Activated CD4-positive, alpha-beta T cell treated with anti-CD3 and anti-CD28 coated beads, Interleukin-2, amount 50 U/mL, for 24 hours (primary cell): ENCODE measurements around the gene TMC1.
"Not testable (repeated sequence)": the region's sequence is repeated elsewhere in the genome, so short reads cannot be mapped to it uniquely, and the experiment has no call there.

Source experiments
- DNase-seq, 2 donors: peaks; one replicate each; pipeline ENCODE4 v3.0.0-alpha.2; 2020; ENCODE audit warnings: low read depth in 1 of 2, low spot score in 1 of 2

The TMC1 gene

DNA sequence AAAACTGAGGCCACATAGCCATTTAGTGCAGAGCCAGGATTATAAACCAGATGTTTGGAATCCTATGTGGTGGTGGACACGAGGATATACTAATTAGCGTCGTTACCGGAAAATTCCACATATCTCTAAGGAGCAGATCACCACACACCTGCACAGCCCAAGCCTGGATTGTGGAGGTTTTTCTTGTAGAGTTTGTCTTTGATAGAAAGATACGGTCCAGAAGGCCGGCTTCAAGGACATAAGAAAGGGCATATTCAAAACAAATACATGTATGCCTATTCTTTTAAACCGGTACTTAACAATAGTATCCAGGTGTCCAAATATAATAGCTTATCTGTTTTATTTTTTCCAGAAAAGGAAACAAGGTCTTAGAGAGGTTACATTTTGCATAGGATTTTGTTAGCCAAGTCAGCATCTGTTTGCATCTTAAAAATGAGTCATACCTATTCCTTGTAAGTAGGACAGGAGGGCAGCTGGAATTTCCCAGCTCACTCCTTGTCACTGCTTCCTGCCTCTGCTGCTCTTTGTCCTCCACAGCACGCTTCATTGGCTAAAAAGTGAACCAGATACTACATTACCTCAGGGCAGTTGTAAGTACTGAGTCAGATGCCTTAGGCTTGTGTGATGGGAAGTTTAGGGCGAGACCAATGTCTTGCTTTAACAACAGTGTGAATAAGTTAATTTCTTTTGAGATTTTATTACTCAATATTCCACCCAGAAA, 3.6 kb downstream of the TMC1 start:
- peak in 1 of 2 donors; percentile 37 for DNase-seq

DNA sequence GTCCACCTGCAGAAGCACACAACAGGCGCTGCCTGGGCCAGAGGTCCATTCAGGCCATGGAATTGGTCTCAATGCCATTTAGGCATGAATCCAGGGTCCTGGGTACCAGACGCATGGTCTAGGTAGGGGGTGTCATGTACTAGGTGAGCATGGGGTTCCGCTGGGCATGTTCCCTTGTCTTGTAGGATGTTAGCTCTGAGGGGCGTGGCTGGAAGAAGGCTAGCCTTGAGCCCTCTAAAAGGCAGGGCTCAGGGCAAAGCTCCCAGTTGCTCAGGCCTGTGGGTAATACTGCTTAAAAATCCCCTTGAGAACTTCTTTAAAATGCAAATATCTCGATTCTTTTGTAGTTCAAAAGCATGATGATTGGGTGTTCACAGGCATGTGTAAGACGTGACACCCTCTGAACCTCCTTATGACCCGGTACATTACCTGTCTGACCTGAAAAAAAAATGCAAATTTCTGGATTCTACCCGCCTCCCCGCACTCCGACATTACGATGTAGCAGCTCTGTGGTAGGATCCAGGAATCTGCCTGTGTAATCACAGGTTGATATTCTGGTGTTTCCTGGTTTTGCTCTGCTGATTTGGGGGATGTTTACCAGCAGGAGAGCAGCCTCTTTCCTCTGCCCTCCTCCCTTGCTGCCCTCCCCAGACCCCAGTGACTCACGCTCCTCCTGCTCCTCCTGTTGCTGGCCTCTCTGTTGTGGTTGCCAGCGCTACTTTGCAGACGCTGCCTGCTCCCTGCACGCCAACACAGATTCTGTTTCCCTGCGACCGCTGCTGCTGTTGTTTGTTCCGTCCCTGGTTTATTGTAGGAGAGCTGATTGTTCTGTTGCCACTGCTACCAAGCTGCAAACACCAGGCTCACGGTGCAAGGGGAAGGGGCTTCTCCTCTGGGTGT, 5.7 kb downstream of the TMC1 start:
- DNase-seq: peak; percentile 43 to 72

DNA sequence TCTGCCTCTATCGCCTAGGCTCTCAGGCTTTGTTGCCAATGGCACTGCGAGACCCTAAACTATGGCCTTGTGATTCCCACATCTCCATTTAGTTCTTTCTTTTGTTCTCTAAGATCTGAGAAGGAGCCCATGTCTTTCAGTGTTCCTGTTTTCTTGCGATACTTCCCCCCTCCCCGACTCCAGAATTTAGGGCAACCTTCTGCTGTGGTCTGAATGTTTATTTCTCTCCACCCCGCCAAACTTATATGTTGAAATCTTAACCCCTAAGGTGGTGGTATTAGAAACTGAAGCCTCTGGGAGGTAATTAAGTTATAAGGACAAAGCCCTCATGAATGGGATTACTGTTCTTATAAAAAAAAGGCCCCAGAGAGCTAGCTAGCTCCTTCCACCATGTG, 6.4 kb downstream of the TMC1 start:
- no peak for DNase-seq

DNA sequence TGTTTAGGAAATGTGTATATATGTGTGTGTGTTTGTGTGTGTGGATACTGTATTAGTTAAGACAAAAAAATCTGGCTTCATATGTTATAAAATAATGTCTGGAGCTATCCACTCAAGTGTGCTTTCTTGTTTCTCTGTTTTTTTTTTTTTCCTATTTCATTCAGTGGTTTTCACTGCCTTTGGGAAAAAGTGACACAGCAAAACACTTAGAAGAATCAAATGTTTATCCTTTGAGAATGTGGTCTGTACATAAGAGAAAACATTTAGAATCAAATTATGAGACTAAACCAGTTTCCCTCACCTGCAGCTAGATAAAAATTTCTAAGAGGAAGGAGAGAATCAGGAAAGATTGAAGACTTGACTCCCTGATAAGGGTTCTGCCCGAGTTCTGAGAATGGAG, 8.1 kb downstream of the TMC1 start:
- DNase-seq: no peak

DNA sequence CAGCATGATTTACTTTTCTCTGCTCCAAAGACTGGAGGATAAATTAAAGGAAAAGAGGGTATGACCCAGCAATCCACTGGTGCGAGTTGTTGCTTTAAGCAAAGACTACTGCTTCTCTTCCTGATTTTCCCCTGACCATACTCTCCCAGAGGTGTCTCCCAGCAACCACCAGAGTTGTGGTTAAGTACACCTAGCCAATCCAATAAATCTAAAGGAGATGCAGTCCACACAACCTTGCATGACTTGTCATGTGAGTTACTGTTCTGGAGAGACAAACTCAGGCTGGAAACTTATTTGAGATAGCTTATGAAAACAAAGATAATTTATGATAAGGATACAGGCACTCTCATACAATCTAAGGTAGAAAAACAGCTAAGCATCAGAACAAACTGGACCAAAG, 11.9 kb downstream of the TMC1 start:
- DNase-seq: no peak

DNA sequence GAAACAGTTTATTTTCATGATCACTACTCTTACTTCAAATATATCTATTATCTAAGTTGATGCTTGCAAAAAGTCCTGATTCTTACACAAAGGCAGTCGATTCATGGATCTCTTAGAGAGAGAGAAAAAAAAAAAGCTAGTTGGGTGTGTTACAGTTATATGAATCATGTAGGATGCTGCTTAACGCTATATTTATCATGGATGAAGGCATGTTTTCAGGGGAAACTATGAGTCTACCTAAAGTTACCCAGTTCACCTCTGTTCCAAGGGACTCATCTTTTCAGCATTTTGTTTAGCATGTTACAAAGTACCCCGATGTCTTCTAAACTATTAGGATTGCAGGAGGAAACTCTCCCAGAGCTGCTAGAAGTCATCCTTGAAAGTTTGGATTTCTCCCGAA, 13.5 kb downstream of the TMC1 start:
- no peak for DNase-seq

DNA sequence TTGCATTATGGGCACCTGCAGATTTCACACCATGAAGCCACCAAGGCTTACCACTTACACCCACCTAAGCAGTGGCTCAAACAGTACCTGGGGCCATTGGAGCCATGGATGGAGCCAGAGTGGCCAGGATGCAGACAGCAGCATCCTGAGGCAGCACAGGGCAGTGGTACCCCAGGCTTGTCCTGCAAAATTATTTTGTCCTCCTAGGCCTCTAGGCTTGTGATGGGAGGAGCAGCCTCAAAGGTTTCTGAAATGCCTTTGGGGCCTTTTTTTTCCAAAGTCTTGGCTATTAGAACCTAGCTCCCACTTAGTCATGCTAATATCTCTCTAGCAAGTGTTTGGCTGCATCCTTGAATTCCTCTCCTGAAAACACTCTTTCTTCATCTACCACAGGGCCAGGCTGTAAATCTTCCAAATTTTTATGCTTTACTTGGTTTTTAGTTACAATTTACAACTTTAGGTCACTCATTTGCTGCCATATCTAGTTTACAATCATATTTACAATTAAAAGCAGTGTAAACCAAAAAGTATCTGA, 15.7 kb downstream of the TMC1 start:
- DNase-seq: no peak

DNA sequence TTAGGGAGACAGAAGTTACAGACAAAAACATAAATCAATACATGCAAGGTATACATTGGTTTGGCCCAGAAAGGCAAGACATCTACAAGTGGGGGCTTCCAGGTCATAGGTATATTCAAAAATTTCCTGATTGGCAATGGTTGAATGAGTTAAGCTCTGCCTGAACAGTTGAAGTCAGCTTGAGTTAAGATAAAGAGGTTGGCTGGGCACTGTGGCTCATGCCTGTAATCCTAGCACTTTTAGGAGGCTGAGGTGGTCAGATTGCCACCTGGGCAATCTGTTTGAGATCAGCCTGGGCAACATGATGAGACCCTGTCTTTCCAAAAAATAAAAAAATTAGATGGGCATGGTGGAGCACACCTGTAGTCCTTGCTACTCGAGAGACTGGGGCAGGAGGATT, 16.3 kb downstream of the TMC1 start:
- DNase-seq: no peak

DNA sequence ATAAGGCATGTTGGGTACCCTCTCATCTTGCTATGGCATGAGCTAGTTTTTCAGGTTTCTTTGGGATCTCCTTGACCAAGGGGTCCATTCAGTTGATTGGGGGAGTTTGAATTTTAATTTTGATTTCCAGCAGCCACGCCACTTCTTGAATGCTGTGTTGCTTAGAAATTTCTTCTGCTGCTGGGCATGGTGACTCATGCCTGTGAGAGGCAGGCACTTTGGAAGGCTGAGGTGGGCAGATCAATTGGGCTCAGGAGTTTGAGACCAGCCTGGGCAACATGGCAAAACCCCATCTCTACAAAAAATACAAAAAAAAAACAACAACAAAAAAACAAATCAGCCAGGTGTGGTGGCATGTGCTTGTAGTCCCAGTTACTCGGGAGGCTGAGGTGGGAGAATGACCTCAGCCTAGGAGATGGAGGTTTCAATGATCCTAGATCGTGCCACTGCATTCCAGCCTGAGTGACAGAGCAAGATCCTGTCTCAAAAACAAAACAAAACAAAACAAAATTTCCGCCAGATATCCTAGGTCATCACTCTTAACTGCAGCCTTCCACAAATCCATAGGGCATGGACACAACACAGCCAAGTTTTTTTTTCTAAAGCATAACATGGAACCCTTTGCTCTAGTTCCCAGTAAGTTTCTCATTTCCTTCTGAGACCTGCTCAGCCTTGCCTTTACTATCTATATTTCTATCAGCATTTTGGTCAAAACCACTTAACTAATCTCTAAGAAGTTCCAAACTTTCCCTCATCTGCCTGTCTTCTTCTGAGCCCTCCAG, 17.7 kb downstream of the TMC1 start:
- DNase-seq: no peak

DNA sequence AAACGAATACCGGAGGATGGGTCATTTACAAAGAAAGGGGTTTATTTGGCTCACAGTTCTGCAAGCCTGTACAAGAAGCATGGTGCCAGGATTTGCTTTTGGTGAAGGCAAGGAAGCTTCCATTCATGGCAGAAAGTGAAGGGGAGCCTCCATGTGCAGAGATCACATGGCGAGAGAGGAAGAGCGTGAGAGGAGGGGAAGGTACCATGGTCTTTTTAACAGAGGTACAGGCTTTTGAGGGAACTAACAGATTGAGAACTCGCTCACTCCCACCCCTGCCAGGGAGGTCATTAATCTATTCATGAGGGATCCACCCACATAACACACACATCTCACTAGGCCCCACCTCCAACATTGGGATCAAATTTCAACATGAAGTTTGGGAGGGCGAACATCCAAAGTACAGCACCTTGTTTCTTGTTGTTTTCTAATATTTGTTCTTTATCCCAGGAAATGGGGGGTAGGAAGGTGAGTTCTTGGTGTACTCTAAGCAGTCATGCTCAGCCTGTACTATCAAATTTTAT, 18.5 kb downstream of the TMC1 start:
- no peak for DNase-seq

DNA sequence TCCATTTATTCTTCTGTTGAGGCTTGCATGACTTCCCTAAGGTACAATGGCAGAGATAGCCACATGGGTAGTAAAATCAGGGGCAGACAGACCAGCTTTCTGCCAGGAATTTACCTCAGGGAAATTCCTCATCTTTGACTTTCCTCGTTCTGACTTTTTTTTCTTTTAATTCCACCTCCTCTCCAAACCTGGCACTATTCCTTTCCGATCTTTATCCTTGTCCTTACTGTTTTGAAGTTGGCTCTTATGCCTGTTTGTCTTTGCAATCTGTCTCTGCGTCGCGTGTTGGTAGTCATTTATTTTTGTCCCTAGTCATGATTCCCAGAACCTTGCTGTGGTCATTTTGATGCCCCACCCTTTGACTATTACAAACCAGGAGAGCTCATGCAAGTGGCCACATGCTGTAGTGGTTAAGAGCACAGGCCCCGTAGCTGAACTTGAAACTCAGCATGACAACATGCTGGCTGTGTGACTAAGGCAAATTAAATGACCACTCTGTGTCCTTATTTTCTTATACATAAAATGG, 19.0 kb downstream of the TMC1 start:
- DNase-seq: no peak

DNA sequence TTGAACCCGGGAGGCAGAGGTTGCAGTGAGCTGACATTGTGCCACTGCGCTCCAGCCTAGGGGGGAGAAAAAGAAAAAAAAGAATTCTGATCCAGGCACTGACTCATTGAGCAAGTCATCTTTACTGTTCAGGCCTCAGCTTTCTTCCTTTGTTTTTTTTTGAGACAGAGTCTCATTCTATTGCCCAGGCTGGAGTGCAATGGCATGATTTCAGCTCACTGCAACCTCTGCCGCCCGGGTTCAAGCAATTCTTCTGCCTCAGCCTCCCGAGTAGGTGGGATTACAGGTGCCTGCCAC, 21.1 kb downstream of the TMC1 start:
- not testable (repeated sequence) for DNase-seq

DNA sequence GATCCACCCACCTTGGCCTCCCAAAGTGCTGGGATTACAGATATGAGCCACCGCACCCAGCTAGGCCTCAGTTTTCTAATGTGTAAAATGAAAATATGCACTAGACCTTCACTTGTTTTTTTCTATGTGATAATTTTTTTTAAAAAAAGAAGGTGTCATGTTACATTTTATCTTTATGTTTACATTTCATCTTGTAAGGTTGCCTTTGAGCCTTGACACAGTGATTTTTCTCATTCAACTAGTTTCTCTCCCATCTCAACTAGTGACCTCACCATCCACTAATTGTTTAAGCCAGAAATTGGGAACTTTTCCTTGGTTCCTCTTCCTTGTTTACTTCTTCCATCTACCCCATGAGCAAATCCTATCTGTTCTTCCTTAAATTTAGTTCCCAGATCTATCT, 21.5 kb downstream of the TMC1 start:
- DNase-seq: no peak

DNA sequence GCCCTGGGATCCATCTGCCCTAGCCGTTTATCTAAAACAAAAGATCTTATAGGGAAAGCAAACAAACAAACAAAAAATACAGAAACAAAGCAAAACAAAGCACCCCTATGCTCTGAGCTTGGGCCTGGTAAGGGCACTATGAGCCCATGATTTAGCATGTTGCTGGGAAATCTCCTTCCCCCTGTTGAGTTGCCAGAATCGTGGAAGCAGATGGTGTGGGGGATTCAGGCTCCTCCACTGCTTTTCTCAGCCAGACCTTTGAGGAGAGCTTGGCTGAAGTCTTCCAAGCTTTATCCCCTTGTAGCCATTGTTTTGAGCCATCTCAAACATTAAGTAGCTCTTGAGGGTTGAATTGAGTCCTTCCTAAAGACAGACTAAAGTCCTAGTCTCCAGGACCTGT, 29.9 kb downstream of the TMC1 start:
- DNase-seq: no peak

DNA sequence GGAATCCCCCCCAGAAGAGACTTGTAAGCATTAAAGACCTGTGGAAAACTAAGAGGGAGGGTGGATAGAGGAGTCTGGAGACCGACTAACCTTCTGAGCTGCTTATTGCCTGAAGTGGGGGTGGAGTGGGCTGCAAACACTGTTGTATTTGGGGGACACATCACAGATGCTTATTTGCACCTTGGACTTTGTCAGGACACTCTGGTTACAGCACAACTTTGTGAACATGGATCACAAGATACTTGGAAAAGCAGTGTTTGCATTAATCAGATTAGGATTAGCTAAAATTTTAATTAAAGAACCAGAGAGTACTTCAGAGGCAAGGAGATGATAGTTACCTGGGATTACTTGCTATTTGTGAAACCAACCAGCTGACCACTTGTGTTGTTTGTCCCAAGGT, 30.9 kb downstream of the TMC1 start:
- no peak for DNase-seq

DNA sequence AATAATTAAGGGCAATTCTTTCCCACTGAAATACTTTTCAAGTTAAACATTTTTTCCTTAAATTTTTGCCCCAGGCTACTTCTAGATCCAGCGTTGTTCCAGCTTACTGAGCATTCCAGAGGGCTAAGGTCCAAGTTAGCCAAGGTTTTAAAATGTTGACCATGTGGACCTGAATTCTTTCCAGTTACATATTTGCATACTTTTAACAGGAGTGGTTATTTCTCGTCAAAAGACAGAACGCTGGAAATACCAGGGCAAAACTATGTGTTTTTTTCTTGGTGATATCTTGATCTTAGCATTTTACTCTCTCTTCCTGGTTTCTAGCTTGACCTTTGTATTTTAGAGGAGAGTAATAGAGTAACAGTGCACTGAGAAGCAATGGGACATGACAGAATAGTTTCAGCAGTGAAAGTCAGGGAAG, 32.8 kb downstream of the TMC1 start:
- DNase-seq: no peak

DNA sequence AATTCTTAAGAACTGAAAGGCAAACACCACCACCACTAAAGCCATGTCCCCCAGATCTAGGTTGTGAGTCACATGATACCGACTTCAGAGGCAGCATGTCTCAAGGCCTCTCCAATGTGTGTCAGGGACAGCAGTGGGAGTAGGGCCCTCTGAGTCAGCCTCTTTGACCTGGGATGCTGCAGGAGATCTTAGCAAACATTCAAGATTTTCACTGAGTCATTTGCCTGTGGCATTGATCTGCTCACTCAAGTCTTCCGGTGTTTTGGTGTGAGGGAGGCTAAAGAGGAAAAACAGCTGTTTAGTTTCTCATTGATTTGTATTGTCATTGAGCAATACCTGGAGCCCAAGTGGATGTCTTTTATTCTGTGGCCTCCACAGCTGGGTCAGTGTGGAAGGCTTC, 36.1 kb downstream of the TMC1 start:
- DNase-seq: peak in 1 of 2 donors; percentile 32

DNA sequence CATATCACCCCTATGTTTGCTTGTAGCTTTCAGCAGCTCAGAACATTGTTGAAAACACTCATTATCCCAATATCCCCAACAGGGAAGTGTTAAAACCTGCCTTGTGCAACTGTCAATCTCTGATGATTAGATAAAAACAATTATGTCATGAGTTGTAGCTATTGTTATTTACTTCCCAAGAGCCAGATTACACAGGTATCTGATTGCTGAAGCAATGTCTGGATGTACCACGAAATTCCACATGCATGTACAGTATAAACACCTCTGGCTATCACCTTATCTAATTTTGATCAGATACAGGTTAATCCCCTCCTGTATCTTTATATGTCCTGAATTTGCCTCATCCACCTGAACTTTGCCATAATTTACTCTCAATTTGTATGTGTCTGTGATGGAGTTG, 38.7 kb downstream of the TMC1 start:
- DNase-seq: no peak

DNA sequence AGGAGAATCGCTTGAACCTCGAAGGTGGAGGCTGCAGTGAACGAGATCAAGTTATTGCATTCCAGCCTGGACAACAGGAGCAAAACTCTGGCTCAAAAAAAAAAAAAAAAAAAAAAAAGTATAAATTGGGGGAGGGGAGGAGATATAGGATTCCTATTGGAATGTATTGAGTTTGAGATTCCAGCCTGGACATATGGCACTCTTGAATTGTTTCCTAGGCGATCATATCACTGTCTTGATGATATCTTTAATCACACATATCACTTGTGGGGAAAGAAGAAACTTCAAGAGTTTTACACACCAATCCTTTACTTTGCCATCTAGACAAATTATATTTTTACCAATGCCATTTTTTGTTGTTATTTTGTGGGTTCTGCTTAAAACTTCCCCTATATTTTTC, 42.4 kb downstream of the TMC1 start:
- DNase-seq: no peak

DNA sequence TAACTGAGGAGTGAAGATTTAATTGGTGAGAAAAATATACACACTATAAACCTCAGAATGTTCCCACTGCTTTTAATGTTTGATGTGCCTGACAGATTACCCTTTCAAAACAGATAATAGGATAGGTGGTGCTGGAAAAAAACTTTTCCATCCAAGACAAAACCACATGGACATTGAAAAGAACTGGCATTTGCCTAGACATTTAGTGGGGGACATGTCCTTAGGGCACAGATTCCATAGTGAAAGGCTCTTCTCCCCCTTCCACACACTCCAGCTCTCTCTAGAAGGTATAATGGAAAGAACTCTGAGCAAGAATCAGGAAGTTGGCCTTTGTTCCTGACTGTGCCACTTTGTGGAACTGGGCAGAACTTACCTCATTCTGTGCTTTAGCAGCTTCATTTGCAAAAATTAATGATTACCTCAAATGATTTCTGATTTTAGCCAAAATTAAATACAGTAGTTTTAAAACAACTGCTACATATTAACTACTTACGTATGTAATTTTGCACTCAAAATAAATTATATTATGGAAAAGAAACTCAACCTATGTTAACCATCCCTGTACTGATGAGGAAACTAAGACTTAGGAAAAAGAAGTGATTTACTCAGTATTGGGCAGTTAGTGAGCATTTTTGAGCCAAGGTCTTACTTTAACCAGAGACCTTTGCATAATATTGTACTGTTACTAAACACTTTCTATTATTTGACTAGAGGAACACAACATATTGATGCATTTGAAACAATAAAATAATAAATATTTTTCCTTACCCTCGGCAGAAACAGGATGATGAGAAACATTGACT, 43.3 kb downstream of the TMC1 start:
- no peak for DNase-seq
